Ascending aorta (tissue), 2 donors: Measurements from ENCODE around the gene SH3RF3. TPM values are rescaled to one million over a fixed set of nuclear protein-coding genes. Genes with fewer than 3 reads are reported as not detected.
A peak's percentile ranks its signal among the peaks of the same experiment; 100 is the strongest.

Source experiments
- DNase-seq, 2 donors: peaks; one replicate each; pipeline ENCODE4 v3.0.0-alpha.2; 2019; ENCODE audit warnings: low spot score in 2 of 2
- H3K27ac ChIP-seq, 2 donors: fragments of 200-600 bp; sonication (generic); one replicate each; pipeline ENCODE4 v1.5.1; 2016 to 2017; ENCODE audit warnings: mild to moderate bottlenecking in 1 of 2
- H3K27me3 ChIP-seq: fragments of 200-600 bp; sonication (generic); one replicate; pipeline ENCODE4 v1.5.1; 2017
- H3K36me3 ChIP-seq, 2 donors: fragments of 200-600 bp; sonication (generic); one replicate each; pipeline ENCODE4 v1.5.1; 2016
- H3K4me1 ChIP-seq, 2 donors: fragments of 200-600 bp; sonication (generic); one replicate each; pipeline ENCODE4 v1.5.1; 2016 to 2017; ENCODE audit warnings: mild to moderate bottlenecking in 1 of 2
- H3K4me3 ChIP-seq, 2 donors: fragments of 200-600 bp; sonication (generic); one replicate each; pipeline ENCODE4 v1.5.1; 2016 to 2017; ENCODE audit warnings: mild to moderate bottlenecking in 1 of 2
- H3K9me3 ChIP-seq, 2 donors: fragments of 200-600 bp; sonication (generic); one replicate each; pipeline ENCODE4 v1.5.1; 2016
- CTCF ChIP-seq, 3 experiments: fragments of 200-600 bp in 2 of 3; fragments of 450-650 bp in 1 of 3; sonication (generic) in 2 of 3; IDR thresholded peaks; one replicate each; pipeline ENCODE4 v1.5.1; 2016 to 2019; ENCODE audit warnings: antibody characterized with exemption in 3 of 3, mild to moderate bottlenecking in 1 of 3, moderate library complexity in 1 of 3
- intact Hi-C: fragments of 100-400 bp; cut with DNase I; formaldehyde crosslinking; loops from one replicate; pipeline ENCODE4 v1.15.1; 2023
- total RNA-seq: library from RNA; depleted of rRNA; stranded (reverse); fragments of >200 nt; gene quantifications from one replicate; pipeline ENCODE4 v1.1.0, GENCODE V29; 2016

Gene SH3RF3
- total RNA-seq, 1 donor from 2014 or later, result 53.5 TPM

DNA sequence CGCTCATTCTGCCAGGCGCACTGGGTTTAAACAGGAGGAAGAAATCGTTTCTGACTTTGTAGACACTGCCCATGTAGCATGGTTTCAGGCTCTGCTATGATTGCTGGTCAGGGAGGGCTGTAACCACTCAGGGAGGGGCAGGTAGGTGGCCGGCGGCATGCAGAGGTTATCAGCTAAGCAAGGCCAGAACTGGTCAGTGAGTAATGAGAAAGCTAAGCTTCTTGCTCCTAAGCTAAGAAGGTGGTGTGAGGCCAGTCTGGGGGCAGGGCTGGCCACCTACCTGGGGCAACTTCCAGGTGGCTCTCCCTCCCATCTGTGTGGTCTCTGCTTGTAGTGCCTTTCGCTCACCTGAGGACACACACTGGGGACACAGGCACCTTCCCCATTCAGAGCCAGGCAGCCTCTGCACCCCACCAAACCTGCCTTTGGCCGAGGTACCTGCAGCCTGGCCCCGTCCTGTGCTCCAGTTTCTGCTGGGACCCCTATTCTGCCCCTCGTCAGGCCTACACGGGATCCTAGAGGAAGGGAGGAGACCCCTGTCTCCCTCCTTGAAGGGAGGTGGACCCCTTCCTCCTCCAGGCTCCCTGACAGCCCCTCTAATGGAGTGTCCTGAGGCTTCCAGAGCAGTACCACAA lies 288.8 kb downstream of the SH3RF3 start:
- Histone ChIP-seq H3K27ac (no peak overlapping the region), H3K27me3 (no peaks in the 10 kb centered on the region), H3K36me3 (peaks cover 4 to 15% of the 10 kb centered on the region in 2 donors), H3K4me3 (no peak overlapping the region), H3K9me3 (no peaks in the 10 kb centered on the region), H3K4me1 (peaks cover 0 to 16% of the 10 kb centered on the region in 2 donors)
- TF ChIP-seq CTCF (IDR thresholded peaks at IDR 0.05), result no peak
- intact Hi-C loops, result no loop called here
- no peak for DNase-seq

DNA sequence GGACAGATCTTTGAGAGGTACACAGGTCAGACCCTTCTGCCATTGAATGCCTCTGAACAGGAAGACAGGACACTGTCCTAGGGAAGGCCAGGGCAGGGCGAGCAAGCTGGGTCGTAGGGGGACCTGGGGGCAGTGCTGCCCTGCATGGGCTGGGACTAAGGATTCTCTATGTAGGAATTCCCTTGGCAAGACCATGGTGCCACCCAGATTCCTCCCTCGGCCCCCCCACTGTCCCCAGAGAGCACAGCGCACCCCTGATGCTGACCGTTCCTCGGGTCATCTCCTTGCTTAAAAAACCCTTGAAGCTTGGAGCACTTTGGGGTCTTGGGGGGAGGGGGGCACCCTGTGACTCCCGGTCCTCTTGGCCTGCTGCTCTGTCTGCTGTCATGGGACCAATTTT lies 289.7 kb downstream of the SH3RF3 start:
- no peak for TF ChIP-seq CTCF (IDR thresholded peaks at IDR 0.05)
- Histone ChIP-seq H3K36me3 (peaks cover 9 to 21% of the 10 kb centered on the region in 2 donors), H3K27me3 (no peaks in the 10 kb centered on the region), H3K4me1 (peaks cover 0 to 16% of the 10 kb centered on the region in 2 donors), H3K27ac (no peak overlapping the region), H3K4me3 (no peak overlapping the region), H3K9me3 (no peaks in the 10 kb centered on the region)
- intact Hi-C loops, result no loop called here
- DNase-seq, result no peak

GRCh38 chr2:109419171-109419756 lies 290.3 kb downstream of the SH3RF3 start:
- Histone ChIP-seq H3K9me3 (no peaks in the 10 kb centered on the region), H3K27ac (peak overlapping the region; percentile 56 to 72), H3K36me3 (peaks cover 14 to 23% of the 10 kb centered on the region in 2 donors), H3K4me1 (peaks cover 0 to 16% of the 10 kb centered on the region in 2 donors), H3K27me3 (no peaks in the 10 kb centered on the region), H3K4me3 (no peak overlapping the region)
- TF ChIP-seq CTCF (IDR thresholded peaks at IDR 0.05), result no peak
- no peak for DNase-seq
- intact Hi-C loops, result no loop called here

GRCh38 chr2:109419960-109420370 lies 291.0 kb downstream of the SH3RF3 start:
- H3K27me3 ChIP-seq, result no peaks in the 10 kb centered on the region
- peak overlapping the region; percentile 56 to 72 for H3K27ac ChIP-seq
- no peak for TF ChIP-seq CTCF (IDR thresholded peaks at IDR 0.05)
- H3K4me1 ChIP-seq, result peaks cover 0 to 16% of the 10 kb centered on the region in 2 donors
- H3K9me3 ChIP-seq, result no peaks in the 10 kb centered on the region
- no peak overlapping the region for H3K4me3 ChIP-seq
- H3K36me3 ChIP-seq, result peaks cover 10 to 20% of the 10 kb centered on the region in 2 donors
- intact Hi-C loops, result no loop called here
- DNase-seq, result no peak

GRCh38 chr2:109421101-109421500 lies 292.1 kb downstream of the SH3RF3 start:
- H3K36me3 ChIP-seq, result peaks cover 10 to 20% of the 10 kb centered on the region in 2 donors
- no peaks in the 10 kb centered on the region for H3K9me3 ChIP-seq
- peaks cover 0 to 16% of the 10 kb centered on the region in 2 donors for H3K4me1 ChIP-seq
- intact Hi-C loops, result no loop called here
- no peak for DNase-seq
- H3K27me3 ChIP-seq, result no peaks in the 10 kb centered on the region
- TF ChIP-seq CTCF (IDR thresholded peaks at IDR 0.05), result no peak
- H3K27ac ChIP-seq, result peak overlapping the region; percentile 56 to 72
- H3K4me3 ChIP-seq, result no peak overlapping the region
